Natural killer cell treated with Interleukin-12 subunit alpha and Interleukin-12 subunit beta and Interleukin-15 and Interleukin-18, amount 100 ng/mL, for 72 hours (primary cell): ENCODE data around the gene TMEM138. TPM values are rescaled to one million over a fixed set of nuclear protein-coding genes. Genes with fewer than 3 reads are reported as not detected.

Source experiments
- ATAC-seq, 2 donors: fragments of 150-1000 bp; cut with Tn5 transposase in 1 of 2; sonication (Bioruptor Pico), chemical (Tn5 transposase) in 1 of 2; 2 replicates each; pipeline ENCODE4 v1.10.0; 2021
- DNase-seq: peaks from one replicate; pipeline ENCODE4 v3.0.0; 2022; ENCODE audit warnings: low spot score
- H3K27ac Mint-ChIP-seq, 2 donors: 1 replicate in 1 of 2; 2 replicates in 1 of 2; pipeline ENCODE4 v1.8.0; 2022; ENCODE audit warnings: mixed read lengths in 2 of 2, mild to moderate bottlenecking in 1 of 2, moderate library complexity in 1 of 2
- H3K27me3 Mint-ChIP-seq, 2 donors: 1 replicate in 1 of 2; 2 replicates in 1 of 2; pipeline ENCODE4 v1.8.0; 2022; ENCODE audit warnings: mixed read lengths in 2 of 2
- H3K36me3 Mint-ChIP-seq: one replicate; pipeline ENCODE4 v1.8.0; 2022; ENCODE audit warnings: mixed read lengths
- H3K4me1 Mint-ChIP-seq, 2 donors: 1 replicate in 1 of 2; 2 replicates in 1 of 2; pipeline ENCODE4 v1.8.0; 2022; ENCODE audit warnings: low read depth in 2 of 2, mixed read lengths in 2 of 2, mild to moderate bottlenecking in 1 of 2
- H3K4me3 Mint-ChIP-seq: one replicate; pipeline ENCODE4 v1.8.0; 2022; ENCODE audit warnings: mixed read lengths
- H3K9me3 Mint-ChIP-seq: 2 replicates; pipeline ENCODE4 v1.8.0; 2022; ENCODE audit warnings: mixed read lengths
- total RNA-seq, 2 donors: library from RNA; stranded (reverse); gene quantifications; one replicate each; pipeline ENCODE4 v1.2.3, GENCODE V29; 2022

The TMEM138 gene
- 100 to 1,000 TPM in 1 of 2 donors, 10 to 100 TPM in 1; 56.1 to 107 TPM for total RNA-seq

DNA sequence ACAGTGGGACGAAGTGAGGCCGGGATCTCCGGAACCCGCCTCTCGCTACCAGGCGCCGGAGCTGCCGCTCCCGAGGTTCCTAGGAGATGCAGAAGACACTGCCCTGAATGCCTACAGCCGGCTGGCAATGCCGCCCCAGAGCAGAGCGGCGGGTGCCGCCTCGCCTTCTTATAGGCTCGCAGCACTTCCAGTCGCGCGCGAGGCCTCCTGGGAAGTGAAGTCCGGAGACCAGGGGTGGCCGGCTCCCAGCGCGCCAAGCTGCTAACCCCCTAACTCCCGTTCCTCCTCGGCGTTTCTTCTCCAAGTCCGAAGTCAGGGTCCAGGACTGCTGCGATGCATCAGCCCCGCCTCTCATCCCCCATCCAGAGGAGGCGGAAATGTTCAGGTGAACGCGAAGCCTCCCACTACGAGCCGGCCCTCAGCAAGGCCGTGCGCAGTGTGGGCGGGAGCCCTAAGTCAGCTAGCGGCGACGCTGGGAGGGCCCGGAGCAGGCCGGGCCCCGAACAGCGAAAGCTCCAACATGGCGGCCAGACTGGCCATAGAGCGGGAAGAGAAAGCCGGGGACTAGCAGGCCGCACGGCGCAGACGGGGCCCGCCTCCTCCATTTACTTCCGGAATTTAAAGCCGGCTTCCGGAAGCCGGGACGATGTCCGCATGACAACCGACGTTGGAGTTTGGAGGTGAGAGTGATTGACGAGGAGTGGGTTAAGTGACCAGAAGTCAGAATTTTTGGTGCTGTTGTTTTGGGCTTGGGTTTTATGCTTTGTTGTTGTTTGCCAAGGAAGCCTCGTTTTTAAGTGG lies at the start of gene TMEM138, which contains the start of gene CYB561A3:
TMEM138 (plus strand) TSS at position 634 of the 801 bp plus-strand sequence. CDS start 2,017 bp downstream, outside the sequence.
CYB561A3 (minus strand) TSS at position 142 of the 801 bp plus-strand sequence. CDS start 5,169 bp downstream, outside the sequence.
- H3K36me3 Mint-ChIP-seq = peaks cover 10% of the 10 kb centered on the region
- ATAC-seq (peak; percentile 98 to 99), DNase-seq (peak; percentile 97)
- H3K4me3 Mint-ChIP-seq = peak within 1 kb of the TSS; percentile 98
- H3K9me3 Mint-ChIP-seq = no peaks in the 10 kb centered on the region
- H3K4me1 Mint-ChIP-seq = peaks cover 26 to 28% of the 10 kb centered on the region in 2 donors
- peak within 1 kb of the TSS; percentile 93 to 94 for H3K27ac Mint-ChIP-seq
- H3K27me3 Mint-ChIP-seq = no peaks in the 10 kb centered on the region

DNA sequence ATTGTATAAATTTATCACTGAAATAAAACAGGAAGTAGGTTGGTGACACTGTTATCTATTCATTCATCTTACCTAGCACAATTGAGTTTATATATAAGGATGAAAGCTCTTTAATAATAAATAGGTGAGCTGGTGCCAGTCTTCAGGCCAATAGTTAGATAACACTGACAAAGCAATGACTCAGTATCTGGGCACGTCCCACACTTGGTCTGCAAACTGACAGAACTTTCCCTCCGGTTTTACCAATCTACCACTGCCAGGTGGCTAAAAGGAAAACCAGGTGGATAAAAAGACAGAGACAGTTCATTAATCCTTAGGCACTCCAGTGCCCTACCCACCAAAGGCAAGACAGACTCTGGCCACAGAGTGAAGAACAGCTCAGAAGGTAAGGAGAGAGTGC lies 46.9 kb upstream of the TMEM138 start:
- DNase-seq (no peak), ATAC-seq (no peak)
- Mint-ChIP-seq H3K36me3 (peaks cover 27% of the 10 kb centered on the region), H3K27me3 (no peaks in the 10 kb centered on the region), H3K27ac (no peak overlapping the region), H3K9me3 (no peaks in the 10 kb centered on the region), H3K4me1 (peaks cover 0 to 2% of the 10 kb centered on the region in 2 donors), H3K4me3 (no peak overlapping the region)

DNA sequence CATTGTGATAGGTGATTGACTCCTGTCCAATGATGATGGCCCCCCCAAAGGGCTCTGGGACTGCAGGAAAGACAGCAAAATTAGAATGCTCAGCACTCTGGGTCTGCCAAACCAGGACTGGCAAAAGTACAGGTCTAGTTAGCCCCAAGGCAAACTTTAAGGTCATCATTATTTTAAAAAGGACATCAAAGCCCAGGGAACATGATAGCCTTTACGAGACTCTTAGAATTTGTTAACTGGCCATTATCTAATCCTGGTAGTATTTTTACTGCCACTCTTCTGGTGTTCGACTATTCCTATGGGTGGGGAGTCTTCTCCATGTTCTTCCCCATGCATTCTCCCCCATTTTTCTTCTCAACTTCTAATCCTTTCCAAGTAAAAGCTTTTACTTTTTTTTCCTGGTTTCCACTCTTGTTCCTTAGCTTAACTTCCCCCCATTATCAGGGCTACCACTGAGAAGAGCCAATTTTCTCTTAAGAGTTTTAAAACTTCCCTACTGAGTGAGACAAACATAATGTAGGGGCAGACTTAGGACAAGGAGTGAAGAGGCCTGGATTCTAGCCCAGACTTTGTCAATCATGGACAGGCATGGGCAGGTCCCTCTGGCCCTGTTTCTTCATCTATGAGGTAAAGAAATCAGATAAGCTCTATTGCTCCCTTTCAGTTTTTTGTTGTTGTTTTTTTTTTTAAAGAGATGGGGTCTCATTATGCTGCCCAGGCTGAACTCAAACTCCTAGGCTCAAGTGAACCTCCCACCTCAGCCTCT lies 36.3 kb upstream of the TMEM138 start:
- Mint-ChIP-seq H3K4me3 (no peak overlapping the region), H3K27me3 (no peaks in the 10 kb centered on the region), H3K36me3 (peaks cover 48% of the 10 kb centered on the region), H3K27ac (no peak overlapping the region), H3K9me3 (no peaks in the 10 kb centered on the region), H3K4me1 (peaks cover 13 to 20% of the 10 kb centered on the region in 2 donors)
- ATAC-seq (no peak), DNase-seq (no peak)

DNA sequence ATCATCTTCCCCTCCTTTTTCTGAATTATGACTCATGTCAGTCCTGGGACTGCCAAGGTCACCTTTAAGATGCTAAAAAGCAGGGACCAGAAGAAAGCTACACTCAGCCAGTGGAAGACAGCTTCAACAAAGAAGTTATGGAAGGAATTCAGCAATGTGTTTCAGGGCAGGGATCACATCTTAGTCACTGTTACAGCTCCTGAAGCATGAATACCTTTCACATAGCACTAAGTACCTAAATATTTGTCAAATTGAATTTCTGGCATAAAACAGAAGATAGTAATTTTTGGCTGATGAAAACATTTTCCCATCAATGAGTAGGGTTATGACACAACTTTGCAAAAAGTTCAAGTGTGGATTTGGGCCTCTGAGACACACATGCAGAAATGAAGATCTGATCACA lies 34.5 kb upstream of the TMEM138 start:
- H3K4me3 Mint-ChIP-seq = no peak overlapping the region
- no peak overlapping the region for H3K27ac Mint-ChIP-seq
- ATAC-seq (no peak), DNase-seq (no peak)
- no peaks in the 10 kb centered on the region for H3K27me3 Mint-ChIP-seq
- H3K9me3 Mint-ChIP-seq = no peaks in the 10 kb centered on the region
- peaks cover 43% of the 10 kb centered on the region for H3K36me3 Mint-ChIP-seq
- peaks cover 31 to 37% of the 10 kb centered on the region in 2 donors for H3K4me1 Mint-ChIP-seq

DNA sequence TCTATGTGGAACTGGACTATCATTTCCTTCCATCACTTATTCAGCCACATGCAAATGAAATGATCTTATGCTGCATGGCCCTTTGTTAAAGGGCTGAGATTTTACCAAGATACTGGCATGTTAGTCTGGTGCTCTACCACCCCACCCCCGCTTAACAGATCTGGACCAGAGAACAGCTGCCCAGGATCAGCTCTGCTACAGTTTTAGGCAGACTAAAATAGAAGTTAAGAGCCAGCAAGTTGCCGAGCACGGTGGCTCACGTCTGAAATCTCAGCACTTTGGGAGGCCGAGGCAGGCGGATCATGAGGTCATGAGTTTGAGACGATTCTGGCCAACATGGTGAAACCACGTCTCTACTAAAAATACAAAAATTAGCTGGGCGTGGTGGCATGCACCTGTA lies 33.8 kb upstream of the TMEM138 start:
- Mint-ChIP-seq H3K4me1 (peaks cover 33 to 36% of the 10 kb centered on the region in 2 donors), H3K36me3 (peaks cover 39% of the 10 kb centered on the region)
- ATAC-seq = no peak

DNA sequence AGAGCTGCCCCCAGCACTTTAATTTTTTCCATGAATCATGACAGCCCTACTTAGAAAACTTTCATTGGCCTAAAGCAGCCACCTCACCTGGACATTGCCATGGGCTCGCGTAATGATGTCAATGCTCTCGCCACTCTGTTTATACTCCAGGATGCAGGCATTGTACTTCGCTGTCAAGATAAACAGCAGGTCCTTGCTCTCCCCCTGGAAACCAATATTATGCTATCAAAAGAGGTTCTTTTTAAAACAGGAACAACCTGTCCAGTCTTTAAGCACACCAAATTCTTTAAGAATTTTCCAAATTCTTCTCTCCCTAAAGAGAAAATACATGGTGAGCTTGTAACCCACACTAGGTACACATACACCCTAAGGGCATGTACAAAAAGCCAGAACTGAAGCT lies 32.3 kb upstream of the TMEM138 start:
- H3K27ac Mint-ChIP-seq = peak overlapping the region in 1 of 2 donors; percentile 98
- H3K36me3 Mint-ChIP-seq = peaks cover 30% of the 10 kb centered on the region
- H3K27me3 Mint-ChIP-seq = no peaks in the 10 kb centered on the region
- H3K4me3 Mint-ChIP-seq = no peak overlapping the region
- ATAC-seq (no peak), DNase-seq (no peak)
- H3K4me1 Mint-ChIP-seq = peaks cover 42 to 44% of the 10 kb centered on the region in 2 donors
- H3K9me3 Mint-ChIP-seq = no peaks in the 10 kb centered on the region

More for the DNA sequence above, 33.8 kb upstream of the TMEM138 start:
- no peaks in the 10 kb centered on the region for H3K9me3 Mint-ChIP-seq
- no peak overlapping the region for H3K4me3 Mint-ChIP-seq
- H3K27me3 Mint-ChIP-seq = no peaks in the 10 kb centered on the region
- DNase-seq = no peak
- H3K27ac Mint-ChIP-seq = no peak overlapping the region

DNA sequence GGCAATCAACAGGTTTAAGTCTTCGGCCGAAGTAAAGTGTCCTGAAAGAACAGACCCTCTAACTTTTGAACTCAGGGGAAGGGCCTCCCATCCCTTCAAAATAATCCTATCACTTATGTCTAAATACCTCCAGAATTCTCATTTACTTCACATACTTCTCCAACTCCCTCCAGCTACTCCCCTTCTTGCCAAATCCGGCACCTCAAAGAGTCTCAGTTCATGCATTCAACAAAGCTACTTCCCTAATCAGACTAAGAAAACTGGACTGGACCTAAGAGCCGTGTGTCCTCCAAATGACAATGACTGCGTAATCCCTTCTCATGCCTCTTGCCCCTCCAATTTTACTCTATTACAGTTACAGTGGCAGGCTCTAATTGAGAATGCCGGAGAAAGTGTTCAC lies 30.5 kb upstream of the TMEM138 start:
- H3K9me3 Mint-ChIP-seq = no peaks in the 10 kb centered on the region
- no peaks in the 10 kb centered on the region for H3K27me3 Mint-ChIP-seq
- H3K36me3 Mint-ChIP-seq = peaks cover 18% of the 10 kb centered on the region
- H3K4me3 Mint-ChIP-seq = peak overlapping the region; percentile 99
- H3K4me1 Mint-ChIP-seq = peaks cover 42 to 44% of the 10 kb centered on the region in 2 donors
- ATAC-seq (no peak), DNase-seq (no peak)
- peak overlapping the region; percentile 98 for H3K27ac Mint-ChIP-seq

DNA sequence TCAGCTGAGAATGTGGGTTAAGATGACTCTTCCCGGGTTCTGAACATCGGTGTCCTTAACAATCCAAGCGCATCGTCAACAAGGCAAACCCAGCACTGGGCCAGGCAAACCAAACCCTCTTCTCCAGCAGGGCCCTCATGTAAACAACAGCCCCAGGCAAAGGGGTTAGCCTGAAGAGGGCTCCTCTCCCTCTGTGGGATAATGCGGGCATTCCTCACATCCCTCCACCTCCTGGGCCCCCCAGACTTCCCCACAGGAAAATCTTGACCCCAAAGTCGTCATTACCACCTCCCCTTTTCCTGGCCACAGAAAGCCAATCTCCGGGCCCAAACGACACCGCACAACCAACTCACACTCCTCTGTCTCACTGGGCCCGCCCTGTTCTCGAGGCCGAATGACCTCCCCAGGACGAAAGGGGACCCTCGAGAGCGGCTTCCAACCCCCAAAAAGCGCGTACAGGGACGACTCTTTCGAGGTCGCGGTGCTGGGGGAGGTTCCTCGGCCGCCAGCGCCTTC lies 29.8 kb upstream of the TMEM138 start:
- H3K27ac Mint-ChIP-seq = peak overlapping the region; percentile 98
- peaks cover 45 to 49% of the 10 kb centered on the region in 2 donors for H3K4me1 Mint-ChIP-seq
- no peaks in the 10 kb centered on the region for H3K9me3 Mint-ChIP-seq
- H3K4me3 Mint-ChIP-seq = peak overlapping the region; percentile 99
- no peaks in the 10 kb centered on the region for H3K27me3 Mint-ChIP-seq
- ATAC-seq = peak in 1 of 2 donors; percentile 19
- peaks cover 18% of the 10 kb centered on the region for H3K36me3 Mint-ChIP-seq
- DNase-seq = no peak

DNA sequence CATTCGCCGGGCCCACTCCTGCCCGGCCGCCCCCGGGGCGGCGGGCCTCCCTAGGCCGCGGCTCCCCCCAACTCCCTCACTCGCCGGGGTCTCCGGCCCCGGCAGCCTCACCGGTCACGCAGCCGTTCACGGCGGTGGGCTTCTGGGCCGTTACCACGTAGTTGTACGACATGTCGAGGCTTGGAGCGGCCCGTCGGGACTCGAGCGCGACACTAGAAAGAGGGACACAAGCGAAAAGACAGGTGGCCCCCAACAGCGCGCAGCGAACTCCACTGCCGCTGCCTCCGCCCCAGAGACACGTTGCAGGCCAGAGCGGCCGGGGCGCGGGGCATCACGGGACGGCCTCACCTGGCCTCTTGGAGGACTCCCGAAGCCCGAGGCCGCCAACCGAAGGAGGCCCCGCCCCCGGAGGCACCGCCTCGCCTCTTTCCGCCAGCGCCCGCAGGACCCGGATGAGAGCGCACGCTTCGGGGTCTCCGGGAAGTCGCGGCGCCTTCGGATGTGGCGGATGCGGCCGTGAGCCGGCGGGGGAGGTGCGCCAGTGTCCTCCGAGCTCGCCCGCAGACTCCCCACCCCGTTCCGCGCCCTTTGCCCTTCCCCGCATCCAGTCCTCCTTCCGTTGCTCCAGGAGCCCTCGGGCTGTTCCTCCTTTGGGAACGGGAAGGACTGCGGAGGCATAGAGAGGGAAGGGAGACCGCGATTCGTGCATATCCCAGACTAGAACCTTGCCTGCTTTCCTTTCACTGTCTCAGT lies 29.2 kb upstream of the TMEM138 start, which contains the start of the genes DDB1 and TKFC:
DDB1 (minus strand) TSS at position 309 of the 753 bp plus-strand sequence; CDS start at position 172, 137 bp downstream.
TKFC (plus strand) TSS at position 432 of the 753 bp plus-strand sequence. CDS start 1,501 bp downstream, outside the sequence.
- Mint-ChIP-seq H3K4me3 (peak within 1 kb of the TSS; percentile 99), H3K27me3 (no peaks in the 10 kb centered on the region), H3K9me3 (no peaks in the 10 kb centered on the region), H3K36me3 (peaks cover 14% of the 10 kb centered on the region), H3K4me1 (peaks cover 43 to 45% of the 10 kb centered on the region in 2 donors), H3K27ac (peak within 1 kb of the TSS; percentile 98)
- DNase-seq (peak; percentile 98), ATAC-seq (peak; percentile 97 to 98)

DNA sequence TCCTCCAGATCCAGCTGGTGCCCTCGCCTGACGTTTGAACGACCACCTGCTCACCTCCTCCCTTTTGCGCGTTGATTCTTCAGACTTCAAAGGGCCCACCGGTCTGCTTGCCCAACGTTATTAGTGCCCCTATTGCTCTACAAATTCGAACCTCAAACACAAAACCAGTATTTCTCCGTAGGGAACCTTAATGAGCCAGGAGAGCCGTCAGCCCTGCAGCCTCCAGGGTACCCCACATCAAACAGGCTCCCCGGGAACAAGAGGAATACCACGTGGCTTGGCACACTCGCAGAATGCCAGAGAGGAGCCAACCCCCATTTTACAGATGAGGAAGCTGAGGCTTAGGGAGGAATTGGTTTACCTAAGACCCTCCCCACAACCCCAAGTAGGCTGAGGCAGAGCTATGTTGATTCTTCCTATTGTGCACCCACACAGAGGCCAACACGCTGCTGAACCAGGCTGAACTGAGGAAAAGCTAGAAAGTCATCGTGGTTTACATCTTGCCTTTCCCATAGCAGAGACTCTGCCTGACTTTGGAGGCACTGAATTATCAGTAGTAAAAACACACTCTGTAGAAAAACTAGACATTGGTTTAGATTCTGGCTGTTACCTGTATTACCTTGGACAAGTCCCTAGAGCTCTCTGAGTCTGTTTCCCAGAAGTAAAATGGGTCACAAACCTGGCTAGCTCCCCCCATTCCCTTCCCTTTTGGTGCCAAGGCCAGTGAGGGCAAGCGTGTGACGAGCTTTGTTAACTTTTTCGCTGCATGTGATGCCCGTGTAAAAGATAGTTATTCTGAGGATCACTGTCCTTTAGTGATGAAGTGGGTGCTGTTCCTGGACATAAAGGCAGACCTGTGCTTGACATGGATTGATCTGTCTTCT lies 28.4 kb upstream of the TMEM138 start:
- Mint-ChIP-seq H3K27ac (peak overlapping the region; percentile 98), H3K36me3 (peaks cover 14% of the 10 kb centered on the region), H3K4me3 (peak overlapping the region; percentile 99), H3K9me3 (no peaks in the 10 kb centered on the region), H3K4me1 (peaks cover 45 to 48% of the 10 kb centered on the region in 2 donors), H3K27me3 (no peaks in the 10 kb centered on the region)
- no peak for DNase-seq
- ATAC-seq = no peak

DNA sequence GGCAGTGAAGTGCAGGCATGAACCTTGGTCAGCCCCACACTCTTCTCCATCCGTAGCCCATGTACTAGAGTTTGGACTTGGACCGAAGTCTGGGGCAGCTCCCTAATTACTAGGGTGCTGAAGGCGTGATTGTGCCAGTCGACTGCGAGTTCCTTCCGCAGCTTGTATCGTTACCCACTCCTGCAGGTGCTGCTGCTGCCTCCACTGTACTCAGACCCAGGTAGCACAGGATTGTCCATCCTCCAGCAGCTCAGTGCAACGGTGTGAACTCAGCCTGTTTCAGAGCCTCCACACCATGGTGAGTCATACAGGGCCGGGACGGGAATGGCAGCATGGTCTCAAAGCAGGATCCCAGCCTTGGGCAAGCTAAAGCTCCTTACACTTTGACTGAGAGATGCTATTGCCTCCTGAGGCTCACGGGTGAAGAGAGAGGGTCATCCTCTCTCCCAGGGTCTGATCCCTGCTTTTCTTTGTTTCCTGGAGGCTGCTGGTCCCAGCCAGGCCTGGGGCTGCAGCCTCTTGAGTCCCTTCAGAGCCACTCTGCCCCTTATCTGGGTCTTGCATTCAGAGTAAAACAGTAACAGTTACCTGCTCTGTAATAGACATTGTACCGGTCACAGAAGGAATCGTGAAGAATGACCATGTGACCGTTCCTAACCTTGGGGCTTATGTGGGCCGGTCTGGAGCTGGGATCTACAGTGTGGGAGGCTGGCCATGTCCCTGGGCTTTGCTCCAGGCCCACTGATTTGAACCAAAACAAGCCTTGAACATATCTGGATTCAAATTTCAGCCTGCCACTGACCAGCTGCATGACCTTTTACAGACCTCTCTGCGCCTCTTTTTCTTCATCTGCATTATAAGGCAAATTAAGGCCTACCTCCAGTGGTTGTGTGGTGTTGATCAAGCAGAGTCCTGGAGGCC lies 27.5 kb upstream of the TMEM138 start:
- ATAC-seq (no peak), DNase-seq (no peak)
- no peaks in the 10 kb centered on the region for H3K27me3 Mint-ChIP-seq
- peaks cover 7% of the 10 kb centered on the region for H3K36me3 Mint-ChIP-seq
- H3K27ac Mint-ChIP-seq = peak overlapping the region; percentile 98
- peak overlapping the region; percentile 99 for H3K4me3 Mint-ChIP-seq
- H3K9me3 Mint-ChIP-seq = no peaks in the 10 kb centered on the region
- H3K4me1 Mint-ChIP-seq = peaks cover 38 to 42% of the 10 kb centered on the region in 2 donors
